Tibial nerve (tissue), 3 donors: ENCODE measurements around the gene SRBD1.

Experiments used
- CTCF ChIP-seq, 5 experiments: fragments of 200-600 bp in 3 of 5; fragments of 450-650 bp in 2 of 5; sonication (generic) in 3 of 5; IDR thresholded peaks; one replicate each; pipeline ENCODE4 v1.5.1; 2016 to 2019; ENCODE audit warnings: antibody characterized with exemption in 5 of 5, mild to moderate bottlenecking in 3 of 5, moderate library complexity in 2 of 5
- POLR2A ChIP-seq, 2 donors: fragments of 450-650 bp; IDR thresholded peaks; one replicate each; pipeline ENCODE4 v1.6.1; 2017; ENCODE audit warnings: antibody characterized with exemption in 2 of 2, mild to moderate bottlenecking in 2 of 2, moderate library complexity in 2 of 2

- TF ChIP-seq CTCF (IDR thresholded peaks at IDR 0.05) (no peak), POLR2A (IDR thresholded peaks at IDR 0.05) (no peak)
These were observed 266.6 kb downstream of the SRBD1 start for GRCh38 chr2:45344502-45344901.
